HEK293 (cell line): ENCODE measurements around the gene ATMIN.

Experiments used
- CTCF ChIP-seq: fragments of 450-650 bp; formaldehyde crosslinking; IDR thresholded peaks from 2 replicates; pipeline ENCODE4 v1.5.1; 2016; ENCODE audit warnings: missing biosample characterization, missing genetic modification characterization
- OSR2 ChIP-seq: fragments of 450-650 bp; formaldehyde crosslinking; IDR thresholded peaks from 2 replicates; pipeline ENCODE4 v1.5.1; 2016; ENCODE audit warnings: missing biosample characterization, missing genetic modification characterization
- TSHZ1 ChIP-seq: fragments of 450-650 bp; formaldehyde crosslinking; IDR thresholded peaks from 2 replicates; pipeline ENCODE4 v1.5.1; 2016; ENCODE audit warnings: missing biosample characterization, missing genetic modification characterization, borderline replicate concordance
- ZNF114 ChIP-seq: fragments of 450-650 bp; formaldehyde crosslinking; IDR thresholded peaks from 2 replicates; pipeline ENCODE4 v1.5.0; 2017; ENCODE audit warnings: missing biosample characterization, missing genetic modification characterization
- ZNF510 ChIP-seq: fragments of 450-650 bp; formaldehyde crosslinking; IDR thresholded peaks from 2 replicates; pipeline ENCODE4 v1.5.1; 2018; ENCODE audit warnings: mild to moderate bottlenecking, missing genetic modification characterization, missing biosample characterization; ENCODE audit not compliant: insufficient replicate concordance

- TF ChIP-seq CTCF (tag by site-specific recombination) (no peak), OSR2 (tag by site-specific recombination) (no peak), TSHZ1 (tag by site-specific recombination) (no peak), ZNF510 (tag by site-specific recombination) (no peak), ZNF114 (tag by site-specific recombination) (no peak)
Measured at GRCh38 chr16:80989801-80990200, 45.8 kb upstream of the ATMIN start.
